8988T (cell line): ENCODE data around the gene LRRC1.
"Not testable (repeated sequence)": the region's sequence is repeated elsewhere in the genome, so short reads cannot be mapped to it uniquely, and the experiment has no call there.

Experiments used
- DNase-seq: peaks from one replicate; pipeline ENCODE4 v3.0.0; 2011

Gene LRRC1

DNA sequence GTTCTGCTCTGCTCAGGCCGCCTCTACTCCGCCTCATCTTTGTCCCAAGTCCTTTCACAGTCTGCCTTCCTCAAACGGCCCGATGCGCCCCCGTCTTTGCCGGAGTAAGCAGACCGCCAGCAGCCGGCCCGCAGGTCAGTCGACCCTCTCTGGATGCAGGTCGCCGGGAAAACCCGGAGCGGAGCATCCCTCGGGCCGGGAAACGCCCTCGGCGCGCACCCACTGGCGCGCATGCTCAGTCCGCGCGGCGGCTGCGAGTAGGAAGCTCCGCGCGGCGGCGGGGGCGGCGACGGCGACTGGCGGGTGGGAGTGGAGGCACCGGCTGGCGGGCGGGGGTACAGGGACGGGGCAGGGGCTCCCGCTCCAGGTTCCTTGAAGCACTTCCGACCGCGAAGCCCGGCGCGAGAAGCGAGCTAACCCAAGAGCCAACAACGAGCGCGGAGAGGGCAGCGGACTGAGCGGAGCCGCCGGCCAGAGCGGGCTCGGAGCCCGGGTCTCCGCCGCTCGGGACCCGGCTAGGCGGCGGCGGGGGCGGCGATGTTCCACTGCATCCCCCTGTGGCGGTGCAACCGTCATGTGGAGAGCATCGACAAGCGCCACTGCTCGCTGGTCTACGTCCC is at the start of gene LRRC1:
Gene LRRC1, plus strand, starts transcription at position 286 of the 620 bp plus-strand sequence. Its CDS starts 252 bp downstream, at position 538.
- DNase-seq, result peak; percentile 85

DNA sequence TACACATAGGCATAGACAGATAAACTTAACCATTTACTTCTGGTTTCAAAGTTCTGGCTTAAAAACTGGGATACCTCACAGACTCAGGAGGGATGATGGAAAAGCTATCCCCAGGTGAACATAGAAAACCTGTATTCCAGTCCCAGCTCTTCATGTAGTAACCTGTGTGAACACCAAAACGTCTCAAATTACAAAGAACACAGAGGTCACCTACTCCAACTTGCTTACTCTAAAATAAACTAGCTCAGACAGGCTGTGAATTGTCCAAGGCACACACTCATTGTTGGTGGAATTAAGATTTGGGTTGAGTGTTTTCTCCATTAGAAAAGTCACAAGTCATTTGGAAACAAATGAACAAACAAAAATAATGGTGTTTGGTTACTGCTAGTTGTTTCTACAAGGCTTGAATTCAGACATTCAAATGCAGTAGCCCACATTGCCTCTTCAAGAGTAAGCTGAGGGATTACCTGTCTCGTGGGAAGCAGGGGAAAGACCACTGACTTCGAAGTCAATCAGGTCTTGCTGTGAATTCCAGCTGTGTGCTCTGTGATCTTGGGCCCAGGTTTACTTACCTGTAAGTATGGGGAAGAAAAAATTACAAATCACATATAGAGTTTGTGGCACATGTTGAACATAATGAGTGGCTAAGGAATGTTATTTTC is 48.2 kb upstream of the LRRC1 start:
- no peak for DNase-seq

DNA sequence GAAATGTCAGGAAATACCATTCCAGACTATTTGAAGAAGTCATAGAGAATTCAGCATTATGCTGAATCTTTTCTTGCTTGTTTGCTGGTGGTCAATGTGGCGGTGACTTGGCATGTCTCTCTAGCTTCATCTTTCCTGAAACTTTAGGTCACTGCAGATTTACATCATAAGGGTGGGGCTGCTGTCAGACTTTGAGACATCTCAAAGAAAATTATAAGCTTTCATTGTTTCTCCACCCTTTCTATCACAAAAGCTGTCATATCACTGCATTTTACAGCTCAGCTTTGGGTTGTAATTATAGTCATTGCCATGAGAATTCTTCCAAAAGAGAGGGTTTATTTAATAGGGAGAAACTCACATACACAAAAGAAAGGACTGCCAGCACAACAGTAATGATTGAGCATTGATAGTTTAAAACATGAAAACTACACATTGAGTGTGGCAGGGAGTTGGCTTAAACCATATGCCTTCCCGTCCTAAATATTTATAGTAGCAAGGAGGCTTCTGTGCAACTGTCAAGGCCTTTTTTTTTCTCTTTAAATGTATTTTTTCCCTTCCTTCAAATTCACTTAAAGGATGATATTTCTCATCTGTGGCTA is 44.7 kb upstream of the LRRC1 start:
- DNase-seq, result no peak

DNA sequence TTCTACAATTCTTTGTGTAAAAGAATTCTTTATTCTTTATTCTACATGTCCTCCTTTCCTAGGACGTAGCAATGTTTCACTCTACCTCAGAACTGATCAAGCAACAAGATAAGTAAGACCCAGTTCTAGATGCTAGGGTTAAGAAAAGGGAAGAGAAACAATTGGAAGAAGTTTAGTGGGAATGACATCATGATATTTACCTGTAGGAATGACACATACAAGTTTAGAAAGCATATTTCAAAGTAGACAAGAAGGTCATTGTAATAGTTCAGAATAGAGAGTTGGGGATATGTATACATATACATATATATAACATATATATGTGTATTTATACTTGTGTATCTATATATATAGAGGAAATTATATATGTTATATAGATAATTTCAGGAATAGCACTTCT is 43.4 kb upstream of the LRRC1 start:
- DNase-seq, result no peak

DNA sequence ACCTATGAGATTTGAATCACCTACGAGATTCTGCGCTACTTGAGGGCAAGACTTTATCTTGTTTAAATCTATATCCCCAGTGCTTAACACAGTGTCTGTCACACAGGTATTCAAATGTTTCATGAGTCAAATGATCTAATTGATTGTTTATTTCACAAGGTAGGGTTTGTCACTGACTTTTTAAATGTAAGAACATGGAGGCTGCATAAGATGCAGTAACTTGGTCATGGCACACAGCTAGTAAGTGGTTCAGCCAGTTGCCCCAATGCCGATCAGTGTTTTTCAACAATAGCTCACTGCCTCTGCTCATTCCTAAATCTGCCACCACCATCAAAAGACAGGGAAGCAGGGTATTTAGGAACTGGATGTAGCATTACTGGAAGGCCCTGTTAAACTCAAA is 42.4 kb upstream of the LRRC1 start:
- DNase-seq, result no peak

DNA sequence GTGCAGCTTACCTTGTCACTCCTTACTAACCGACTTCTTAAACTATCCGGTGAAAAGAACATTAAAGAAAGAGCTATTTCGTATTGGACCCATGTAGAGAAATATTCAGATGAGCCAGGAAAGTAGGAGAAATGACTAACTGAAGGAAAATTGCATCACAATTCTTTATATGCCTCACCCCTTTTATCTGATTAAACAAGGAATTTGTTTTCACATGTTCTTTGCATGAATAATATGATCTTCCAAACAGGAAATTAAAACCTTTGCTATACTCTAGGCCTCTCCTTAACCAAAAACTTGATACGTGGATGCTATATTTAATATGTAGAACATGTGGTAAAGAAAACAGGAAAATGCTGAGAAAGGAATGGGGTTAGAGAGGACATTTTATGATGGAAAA is 41.9 kb upstream of the LRRC1 start:
- DNase-seq, result no peak

DNA sequence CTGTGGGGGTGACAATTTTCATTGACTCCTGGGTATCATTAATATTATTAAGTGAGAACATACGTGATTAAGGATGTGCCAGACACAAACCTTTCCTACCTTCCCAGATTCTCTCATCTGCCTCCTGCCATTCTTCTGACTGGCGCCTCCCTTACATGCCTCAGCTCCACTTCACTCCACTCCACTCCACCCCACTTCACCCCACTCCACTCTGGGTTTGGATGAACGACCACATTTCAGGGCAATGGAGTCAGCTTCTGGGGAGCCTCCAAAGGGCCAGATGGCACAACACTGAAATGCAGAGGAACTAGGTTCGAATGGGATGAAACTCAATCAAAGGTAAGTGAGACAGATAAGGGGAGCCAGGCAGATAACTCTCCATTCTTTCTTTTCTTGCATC is 40.5 kb upstream of the LRRC1 start:
- DNase-seq, result no peak

DNA sequence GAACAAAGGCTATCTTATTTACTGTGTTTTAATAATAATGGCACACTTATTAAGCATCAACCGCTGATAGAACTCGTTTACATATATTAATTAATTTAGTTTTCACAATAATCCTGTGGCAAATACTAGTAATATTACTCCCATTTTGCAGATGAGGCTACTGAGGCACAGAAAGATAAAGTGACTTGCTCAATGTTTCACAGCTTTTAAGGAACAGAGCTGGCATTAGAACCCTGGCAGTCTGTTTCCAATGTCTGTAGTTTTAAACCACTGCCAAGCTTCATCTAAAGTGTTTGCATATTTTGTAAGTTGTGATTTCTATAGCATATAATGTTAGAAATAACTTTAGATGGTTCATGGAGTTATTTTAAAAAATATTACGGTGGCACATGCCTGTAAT is 38.4 kb upstream of the LRRC1 start:
- no peak for DNase-seq

DNA sequence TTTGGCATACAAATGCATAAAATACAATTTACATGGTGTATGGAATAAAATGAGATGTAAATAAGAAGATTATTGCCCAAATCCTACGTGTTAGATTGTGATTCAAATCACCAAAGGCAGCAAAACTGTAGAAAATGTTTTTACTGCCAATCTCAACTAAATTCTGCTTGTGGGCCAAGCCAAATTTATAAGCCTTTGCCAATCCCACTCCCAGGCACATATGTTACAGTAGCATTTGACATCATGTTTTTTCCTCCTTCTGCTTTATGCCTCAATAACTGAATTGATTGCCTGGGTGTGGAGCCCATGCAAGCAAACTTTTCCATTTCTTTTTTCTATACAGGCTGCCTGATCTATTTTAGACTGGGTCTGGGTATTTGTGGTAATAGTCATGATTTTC is 36.3 kb upstream of the LRRC1 start:
- DNase-seq, result no peak

DNA sequence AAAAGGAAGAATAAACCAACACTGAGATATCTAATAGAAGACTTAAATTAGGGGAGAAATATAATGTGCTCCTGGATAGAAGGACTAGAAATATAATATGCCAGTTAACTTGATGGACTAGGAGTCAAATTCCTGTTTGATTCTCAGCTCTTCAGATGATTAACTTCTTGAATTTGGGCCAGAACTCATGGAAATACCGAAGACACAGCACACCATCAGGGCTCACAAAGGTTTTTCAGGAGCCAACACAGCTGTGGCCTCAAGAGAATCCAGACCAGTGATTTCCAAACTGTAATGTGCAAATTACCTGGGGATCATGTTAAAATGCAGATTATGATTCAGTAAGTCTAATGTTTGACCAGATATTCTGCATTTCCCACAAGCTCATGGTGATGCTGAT is 33.8 kb upstream of the LRRC1 start:
- DNase-seq, result no peak

DNA sequence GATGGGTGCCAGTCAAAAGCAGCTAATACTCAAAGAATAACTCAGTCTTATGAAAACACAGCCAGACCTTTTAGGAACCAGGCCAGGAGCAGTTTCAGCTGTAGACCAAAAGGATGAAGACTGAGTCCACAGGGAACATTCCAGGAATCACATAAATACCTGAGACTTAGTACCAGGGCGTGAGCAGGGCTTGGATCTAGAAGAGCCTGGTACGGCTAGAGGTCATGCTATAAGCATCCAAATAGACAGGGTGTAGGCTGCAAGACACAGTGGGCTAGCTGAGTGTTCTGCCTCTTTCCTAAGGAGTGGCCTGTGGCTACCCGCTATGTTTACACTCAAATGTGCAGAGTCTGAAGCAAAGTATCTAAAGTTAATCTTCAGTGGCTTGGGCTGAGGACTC is 29.5 kb upstream of the LRRC1 start:
- no peak for DNase-seq

DNA sequence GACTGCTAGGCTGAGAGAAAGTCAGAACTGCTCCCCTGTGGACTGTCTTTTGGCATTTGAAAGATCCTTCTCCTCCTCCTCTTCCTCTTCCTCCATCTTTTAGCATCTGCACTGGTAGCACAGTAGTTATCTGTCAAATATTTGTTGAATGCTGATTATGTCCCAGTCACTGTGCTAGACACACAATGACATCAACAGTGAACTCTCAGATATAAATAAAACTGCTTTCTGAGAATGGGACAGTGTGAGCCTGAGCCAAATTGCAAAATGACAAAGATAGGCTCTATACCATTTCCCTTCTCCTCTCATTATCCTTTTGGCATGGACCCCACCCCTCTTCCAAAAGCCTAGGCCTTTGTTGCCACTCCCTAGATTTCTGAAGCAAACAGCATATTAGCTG is 27.9 kb upstream of the LRRC1 start:
- DNase-seq, result no peak

DNA sequence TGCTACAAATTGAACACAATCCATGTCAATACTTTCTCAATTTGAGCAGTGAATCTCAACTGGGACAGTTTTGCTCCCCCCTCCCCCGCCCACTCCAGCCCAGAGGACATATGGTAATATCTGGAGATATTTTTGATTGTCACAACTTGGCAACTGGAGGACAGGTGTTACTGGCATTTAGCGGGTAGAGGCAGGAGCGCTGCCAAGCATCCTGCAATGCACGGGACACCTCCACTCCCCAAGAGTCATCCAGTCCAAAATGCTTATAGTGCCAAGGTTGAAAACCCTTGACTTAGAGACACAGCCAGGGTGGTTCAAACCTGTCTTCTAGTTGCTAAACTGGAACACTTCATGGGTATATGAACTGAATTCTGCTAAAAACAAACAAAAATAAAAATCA is 26.9 kb upstream of the LRRC1 start:
- DNase-seq, result no peak

DNA sequence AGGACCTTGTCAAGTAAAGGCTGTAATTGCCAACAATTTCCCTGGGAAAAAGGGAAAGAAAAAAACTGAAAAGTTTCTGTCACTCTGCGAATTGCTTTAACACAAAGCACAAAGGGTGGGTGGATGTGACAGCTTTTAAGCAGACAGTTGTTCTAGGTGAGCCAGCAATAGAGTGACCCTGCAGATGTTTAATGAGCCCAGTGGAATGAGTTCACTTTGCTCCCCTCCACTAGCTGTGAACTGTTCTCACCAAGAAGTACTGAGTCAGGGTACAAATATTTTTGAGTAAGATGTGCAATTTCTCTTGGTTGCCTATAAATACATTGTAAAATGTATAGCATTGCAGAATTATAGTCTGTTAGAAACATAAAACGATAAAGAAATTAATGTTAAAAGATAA is 26.2 kb upstream of the LRRC1 start:
- no peak for DNase-seq

DNA sequence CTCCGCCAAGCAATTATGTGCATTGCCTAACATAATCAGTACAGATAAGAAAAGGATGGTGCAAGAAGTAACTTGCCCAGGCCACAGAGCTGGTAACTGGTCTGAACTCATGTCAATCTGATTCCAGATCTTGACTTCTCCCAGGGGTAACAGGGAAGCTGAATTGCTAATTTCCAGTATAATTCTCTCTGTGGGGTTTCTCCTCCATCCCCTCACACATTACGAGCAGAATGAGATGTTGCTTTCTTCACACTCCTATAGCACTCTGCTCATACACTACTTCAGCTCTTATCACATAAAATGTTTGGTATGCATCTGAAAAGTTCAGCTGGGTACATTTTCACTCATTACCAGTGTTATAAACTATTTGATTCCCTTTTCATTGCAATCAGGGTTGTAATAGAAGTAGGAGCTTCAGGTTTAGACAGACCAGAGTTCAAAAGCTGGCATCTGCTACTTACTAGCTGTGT is 24.0 kb upstream of the LRRC1 start:
- no peak for DNase-seq

DNA sequence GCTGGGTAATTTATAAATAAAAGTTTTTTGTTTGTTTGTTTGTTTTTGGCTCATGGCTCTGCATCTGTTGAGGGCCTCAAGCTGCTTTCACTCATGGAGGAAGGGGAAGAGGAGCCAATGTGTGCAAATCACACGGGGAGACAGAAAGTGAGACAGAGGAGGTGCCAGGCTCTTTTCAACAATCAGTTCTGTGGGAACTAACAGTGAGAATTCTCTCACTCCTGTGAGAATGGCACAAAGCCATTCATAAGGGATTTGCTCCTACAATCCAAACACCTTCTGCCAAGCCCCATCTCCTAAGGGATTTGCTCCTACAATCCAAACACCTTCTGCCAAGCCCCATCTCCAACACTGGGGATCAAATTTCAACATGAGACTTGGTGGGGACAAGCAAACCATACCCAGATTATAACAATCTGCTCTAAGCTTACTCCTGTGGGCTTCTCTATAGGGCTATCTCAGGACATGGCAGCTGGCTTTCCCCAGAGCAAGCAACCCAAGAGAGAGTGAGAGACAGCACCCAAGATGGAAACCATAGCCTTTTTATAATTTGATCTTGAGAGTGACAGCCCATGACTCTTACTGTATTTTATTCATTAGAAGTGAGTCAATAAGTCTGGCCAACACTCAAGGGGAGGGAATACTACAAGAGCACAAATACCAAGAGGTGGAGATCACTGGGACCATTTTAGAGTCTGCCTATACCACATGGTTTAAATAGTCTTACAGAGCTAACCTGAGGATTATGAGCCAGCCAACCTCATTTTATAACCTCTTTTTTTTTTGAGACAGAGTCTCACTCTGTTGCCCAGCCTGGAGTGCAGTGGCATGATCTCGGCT is 22.8 kb upstream of the LRRC1 start:
- DNase-seq, result no peak

DNA sequence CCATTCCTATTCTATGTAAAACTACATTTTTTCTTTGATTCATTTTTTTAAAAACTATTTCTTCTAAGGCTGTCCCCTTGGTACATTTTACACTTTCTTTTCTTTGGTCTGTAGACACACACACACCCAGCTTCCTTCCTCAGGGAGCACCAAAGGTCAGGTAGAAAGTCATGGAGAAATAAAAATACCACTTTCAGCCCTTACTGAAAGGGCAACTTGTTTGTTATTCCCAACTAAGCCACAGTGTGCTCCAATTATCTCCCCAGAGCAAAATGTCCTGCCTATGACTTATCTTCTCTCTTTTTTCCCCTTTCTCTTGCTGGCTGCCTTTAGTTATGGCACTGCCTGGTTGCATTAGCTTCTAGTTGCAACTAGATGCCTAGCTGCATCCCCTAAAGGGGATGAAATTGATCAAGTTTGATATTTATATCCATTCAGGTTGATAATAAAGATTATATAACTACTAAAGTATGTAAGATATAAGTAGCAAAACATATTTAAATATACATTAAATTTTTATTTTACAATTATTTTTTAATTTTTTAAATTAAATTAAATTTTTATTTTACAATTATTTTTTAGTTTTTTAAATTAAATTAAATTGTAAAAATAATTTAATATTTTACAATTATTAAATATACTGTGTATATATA is 21.6 kb upstream of the LRRC1 start:
- no peak for DNase-seq

DNA sequence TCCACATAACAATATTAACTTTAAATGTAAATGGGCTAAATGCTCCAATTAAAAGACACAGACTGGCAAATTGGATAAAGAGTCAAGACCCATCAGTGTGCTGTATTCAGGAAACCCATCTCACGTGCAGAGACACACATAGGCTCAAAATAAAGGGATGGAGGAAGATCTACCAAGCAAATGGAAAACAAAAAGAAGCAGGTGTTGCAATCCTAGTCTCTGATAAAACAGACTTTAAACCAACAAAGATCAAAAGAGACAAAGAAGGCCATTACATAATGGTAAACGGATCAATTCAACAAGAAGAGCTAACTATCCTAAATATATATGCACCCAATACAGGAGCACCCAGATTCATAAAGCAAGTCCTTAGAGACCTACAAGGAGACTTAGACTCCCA is 18.7 kb upstream of the LRRC1 start:
- DNase-seq, result not testable (repeated sequence)

DNA sequence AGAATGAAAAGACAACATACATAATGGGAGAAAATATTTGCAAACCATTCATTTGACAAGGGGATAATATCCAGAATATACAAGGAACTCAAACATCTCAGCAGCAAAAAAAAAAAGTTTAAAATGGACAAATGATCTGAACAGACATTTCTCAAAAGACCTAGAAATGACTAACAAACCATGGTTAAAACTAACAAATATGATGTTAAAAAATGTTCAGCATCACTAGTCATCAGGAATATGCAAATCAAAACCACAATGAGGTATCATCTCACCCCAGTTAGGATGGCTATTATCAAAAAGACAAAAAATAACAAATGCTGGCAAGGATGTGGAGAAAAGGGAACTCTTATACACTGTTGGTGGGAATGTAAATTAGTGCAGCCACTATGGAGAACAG is 9.8 kb upstream of the LRRC1 start:
- DNase-seq, result not testable (repeated sequence)

DNA sequence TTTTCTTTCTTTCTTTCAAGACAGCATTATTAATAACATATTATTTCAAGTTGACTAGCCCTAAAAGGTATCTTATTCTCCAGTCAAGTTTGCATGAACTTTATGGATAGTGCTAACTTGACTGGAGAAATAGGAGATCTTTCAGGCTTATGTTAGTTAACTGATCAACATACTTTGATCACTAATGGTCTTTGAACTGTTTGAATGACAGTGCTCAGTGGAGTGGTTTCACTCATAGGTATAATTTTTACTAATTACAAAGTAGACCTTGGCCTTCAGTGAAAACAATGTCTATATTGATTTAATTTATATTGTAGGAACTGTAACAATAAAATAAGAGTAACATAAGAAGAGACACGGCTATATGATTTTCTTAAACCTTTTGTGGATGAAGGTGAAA is 8.0 kb upstream of the LRRC1 start:
- DNase-seq, result no peak

DNA sequence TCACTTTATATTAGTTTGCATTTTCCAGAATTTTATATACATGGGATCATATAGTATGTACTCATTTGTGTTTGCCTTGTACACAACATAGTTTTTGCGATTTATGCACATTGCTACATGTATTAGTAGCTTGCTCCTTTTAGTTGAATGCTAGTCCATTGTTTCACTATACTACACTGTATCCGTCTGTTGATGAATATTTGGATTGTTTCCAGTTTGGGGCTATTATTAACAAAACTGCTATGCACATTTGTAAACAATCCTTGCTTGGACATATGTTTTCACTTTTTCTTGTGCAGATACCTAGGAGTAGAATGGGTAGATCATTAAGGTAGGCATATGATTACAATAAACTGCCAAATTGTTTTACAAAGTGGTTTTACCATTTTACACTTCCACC is 3.9 kb upstream of the LRRC1 start:
- DNase-seq, result no peak

DNA sequence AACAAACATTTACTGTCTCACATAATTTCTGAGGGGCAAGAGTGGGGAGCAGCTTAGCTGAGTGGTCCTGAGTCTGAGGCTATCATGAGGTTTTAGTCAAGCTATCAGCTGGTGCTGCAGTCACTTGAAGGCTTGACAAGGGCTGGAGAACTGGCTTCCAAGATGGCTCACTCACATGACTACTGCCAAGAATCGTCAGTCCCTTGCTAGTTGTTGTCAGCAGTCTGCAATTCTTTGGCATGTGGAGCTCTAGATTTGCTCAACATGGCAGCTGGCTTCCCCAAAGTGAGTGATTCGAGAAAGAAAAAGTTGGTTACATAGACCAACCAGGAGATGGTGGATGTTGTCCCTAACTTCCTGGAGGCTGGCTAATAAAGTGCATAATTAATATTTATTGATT is 2.8 kb upstream of the LRRC1 start:
- no peak for DNase-seq

DNA sequence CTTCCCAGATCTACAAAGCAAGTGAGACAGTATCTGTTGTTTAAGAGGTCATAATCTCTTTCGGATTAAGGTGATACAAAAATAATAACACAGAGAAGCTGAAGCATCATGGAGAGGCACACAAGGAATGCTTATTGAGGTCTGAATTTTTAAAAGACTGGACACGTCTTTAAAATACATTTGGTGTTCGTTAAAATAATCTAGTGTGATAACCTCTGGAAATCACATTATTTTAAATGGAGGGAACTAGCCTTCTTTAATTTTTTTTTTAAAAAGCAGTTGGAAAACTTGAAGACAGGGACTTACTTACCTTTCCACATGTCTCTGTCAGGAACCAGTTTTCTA is 1.9 kb upstream of the LRRC1 start:
- DNase-seq, result no peak
